Umbilical cord (tissue), 2 donors: ENCODE measurements around the gene TACO1. TPM values are rescaled to one million over a fixed set of nuclear protein-coding genes. Genes with fewer than 3 reads are reported as not detected.

Experiments
- DNase-seq: peaks from one replicate; pipeline ENCODE4 v3.0.0-alpha.2; 2015; ENCODE audit warnings: low spot score
- total RNA-seq: library from RNA; depleted of rRNA; stranded (reverse); fragments of >200 nt; gene quantifications from one replicate; pipeline ENCODE4 v1.2.3, GENCODE V29; 2014; ENCODE audit warnings: low replicate concordance; ENCODE audit not compliant: insufficient read depth

Gene TACO1
- total RNA-seq, 1 donor from 2014 or later = 9.4 TPM

GRCh38 chr17:63598281-63598680, 2.4 kb upstream of the TACO1 start:
- DNase-seq = no peak

GRCh38 chr17:63601439-63602371, 1.0 kb downstream of the TACO1 start:
- no peak for DNase-seq

- DNase-seq = no peak
Measured at GRCh38 chr17:63609816-63610573, 9.3 kb downstream of the TACO1 start.

- DNase-seq = no peak
Measured at GRCh38 chr17:63610854-63611253, 10.2 kb downstream of the TACO1 start.

- no peak for DNase-seq
Measured at GRCh38 chr17:63611354-63611753, 10.7 kb downstream of the TACO1 start.

GRCh38 chr17:63613663-63614062, 13.0 kb downstream of the TACO1 start:
- no peak for DNase-seq

- no peak for DNase-seq
Measured at GRCh38 chr17:63621229-63621683, 20.6 kb downstream of the TACO1 start.

- peak; percentile 100 for DNase-seq
Measured at GRCh38 chr17:63621684-63622573, 21.2 kb downstream of the TACO1 start, which contains the start of gene MAP3K3. TSS of gene MAP3K3 (plus strand) at chr17:63622417. CDS start at chr17:63622760, 343 bp downstream.

GRCh38 chr17:63622574-63623390, 22.1 kb downstream of the TACO1 start:
- peak; percentile 65 for DNase-seq

- DNase-seq = no peak
Measured at GRCh38 chr17:63623786-63624530, 23.3 kb downstream of the TACO1 start.

- DNase-seq = no peak
Measured at GRCh38 chr17:63624531-63624880, 23.8 kb downstream of the TACO1 start.

GRCh38 chr17:63626551-63627180, 26.0 kb downstream of the TACO1 start:
- no peak for DNase-seq

GRCh38 chr17:63629627-63630026, 28.9 kb downstream of the TACO1 start:
- no peak for DNase-seq

- no peak for DNase-seq
Measured at GRCh38 chr17:63631062-63631461, 30.4 kb downstream of the TACO1 start.

GRCh38 chr17:63631626-63632025, 30.9 kb downstream of the TACO1 start:
- no peak for DNase-seq

- DNase-seq = no peak
Measured at GRCh38 chr17:63633742-63634141, 33.0 kb downstream of the TACO1 start.

- DNase-seq = no peak
Measured at GRCh38 chr17:63634163-63634562, 33.5 kb downstream of the TACO1 start.

- DNase-seq = no peak
Measured at GRCh38 chr17:63634816-63635215, 34.1 kb downstream of the TACO1 start.

- no peak for DNase-seq
Measured at GRCh38 chr17:63635290-63635689, 34.6 kb downstream of the TACO1 start.
